Ascending aorta (tissue), 2 donors: Measurements from ENCODE around the gene NCAPD3. TPM values are rescaled to one million over a fixed set of nuclear protein-coding genes. Genes with fewer than 3 reads are reported as not detected.

Experiments
- DNase-seq, 2 donors: peaks; one replicate each; pipeline ENCODE4 v3.0.0-alpha.2; 2019; ENCODE audit warnings: low spot score in 2 of 2
- H3K27ac ChIP-seq, 2 donors: fragments of 200-600 bp; sonication (generic); one replicate each; pipeline ENCODE4 v1.5.1; 2016 to 2017; ENCODE audit warnings: mild to moderate bottlenecking in 1 of 2
- H3K27me3 ChIP-seq: fragments of 200-600 bp; sonication (generic); one replicate; pipeline ENCODE4 v1.5.1; 2017
- H3K36me3 ChIP-seq, 2 donors: fragments of 200-600 bp; sonication (generic); one replicate each; pipeline ENCODE4 v1.5.1; 2016
- H3K4me1 ChIP-seq, 2 donors: fragments of 200-600 bp; sonication (generic); one replicate each; pipeline ENCODE4 v1.5.1; 2016 to 2017; ENCODE audit warnings: mild to moderate bottlenecking in 1 of 2
- H3K4me3 ChIP-seq, 2 donors: fragments of 200-600 bp; sonication (generic); one replicate each; pipeline ENCODE4 v1.5.1; 2016 to 2017; ENCODE audit warnings: mild to moderate bottlenecking in 1 of 2
- H3K9me3 ChIP-seq, 2 donors: fragments of 200-600 bp; sonication (generic); one replicate each; pipeline ENCODE4 v1.5.1; 2016
- CTCF ChIP-seq, 3 experiments: fragments of 200-600 bp in 2 of 3; fragments of 450-650 bp in 1 of 3; sonication (generic) in 2 of 3; IDR thresholded peaks; one replicate each; pipeline ENCODE4 v1.5.1; 2016 to 2019; ENCODE audit warnings: antibody characterized with exemption in 3 of 3, mild to moderate bottlenecking in 1 of 3, moderate library complexity in 1 of 3
- intact Hi-C: fragments of 100-400 bp; cut with DNase I; formaldehyde crosslinking; loops from one replicate; pipeline ENCODE4 v1.15.1; 2023
- total RNA-seq: library from RNA; depleted of rRNA; stranded (reverse); fragments of >200 nt; gene quantifications from one replicate; pipeline ENCODE4 v1.1.0, GENCODE V29; 2016

NCAPD3 gene
- total RNA-seq, 1 donor from 2014 or later, result 4.8 TPM

GRCh38 chr11:134250675-134251074 lies 26.9 kb upstream of the NCAPD3 start:
- Histone ChIP-seq H3K4me3 (no peak overlapping the region), H3K27me3 (no peaks in the 10 kb centered on the region), H3K36me3 (peaks cover 29 to 48% of the 10 kb centered on the region in 2 donors), H3K27ac (no peak overlapping the region), H3K9me3 (no peaks in the 10 kb centered on the region), H3K4me1 (peaks cover 0 to 15% of the 10 kb centered on the region in 2 donors)
- intact Hi-C loops, result loop anchor here (5.0 kb wide), 1 partner anchor 298 kb away; no protein-coding TSS in a partner anchor
- TF ChIP-seq CTCF (IDR thresholded peaks at IDR 0.05), result no peak
- no peak for DNase-seq

- TF ChIP-seq CTCF (IDR thresholded peaks at IDR 0.05), result no peak
- Histone ChIP-seq H3K4me3 (no peak overlapping the region), H3K27ac (no peak overlapping the region), H3K9me3 (no peaks in the 10 kb centered on the region), H3K36me3 (peaks cover 33 to 52% of the 10 kb centered on the region in 2 donors), H3K27me3 (no peaks in the 10 kb centered on the region), H3K4me1 (peaks cover 0 to 15% of the 10 kb centered on the region in 2 donors)
- intact Hi-C loops, result loop anchor here (5.0 kb wide), 1 partner anchor 298 kb away; no protein-coding TSS in a partner anchor
- no peak for DNase-seq
Measured at GRCh38 chr11:134250246-134250645, 26.5 kb upstream of the NCAPD3 start.

GRCh38 chr11:134248910-134249480 lies 25.2 kb upstream of the NCAPD3 start:
- intact Hi-C loops, result no loop called here
- TF ChIP-seq CTCF (IDR thresholded peaks at IDR 0.05), result no peak
- no peak for DNase-seq
- Histone ChIP-seq H3K36me3 (peaks cover 44 to 64% of the 10 kb centered on the region in 2 donors), H3K27ac (no peak overlapping the region), H3K4me3 (no peak overlapping the region), H3K27me3 (no peaks in the 10 kb centered on the region), H3K4me1 (peaks cover 0 to 4% of the 10 kb centered on the region in 2 donors), H3K9me3 (no peaks in the 10 kb centered on the region)

GRCh38 chr11:134246678-134247077 lies 22.9 kb upstream of the NCAPD3 start:
- no peak for DNase-seq
- intact Hi-C loops, result no loop called here
- H3K27me3 ChIP-seq, result no peaks in the 10 kb centered on the region
- TF ChIP-seq CTCF (IDR thresholded peaks at IDR 0.05), result no peak
- H3K4me3 ChIP-seq, result no peak overlapping the region
- no peak overlapping the region for H3K27ac ChIP-seq
- peaks cover 65 to 86% of the 10 kb centered on the region in 2 donors for H3K36me3 ChIP-seq
- no peaks in the 10 kb centered on the region for H3K4me1 ChIP-seq
- no peaks in the 10 kb centered on the region for H3K9me3 ChIP-seq

GRCh38 chr11:134246100-134246499 lies 22.3 kb upstream of the NCAPD3 start:
- no peak overlapping the region for H3K27ac ChIP-seq
- intact Hi-C loops, result no loop called here
- no peaks in the 10 kb centered on the region for H3K27me3 ChIP-seq
- H3K4me3 ChIP-seq, result no peak overlapping the region
- H3K4me1 ChIP-seq, result no peaks in the 10 kb centered on the region
- no peak for TF ChIP-seq CTCF (IDR thresholded peaks at IDR 0.05)
- peaks cover 69 to 91% of the 10 kb centered on the region in 2 donors for H3K36me3 ChIP-seq
- H3K9me3 ChIP-seq, result no peaks in the 10 kb centered on the region
- no peak for DNase-seq
